GM19395 (cell line): ENCODE measurements around the gene VWA5B1.
"Not testable (repeated sequence)": the region's sequence is repeated elsewhere in the genome, so short reads cannot be mapped to it uniquely, and the experiment has no call there.

ENCODE experiments used
- ATAC-seq: cut with Tn5 transposase; IDR thresholded peaks from one replicate; pipeline ENCODE4 v1.9.1; 2021; ENCODE audit warnings: mild to moderate bottlenecking, moderate library complexity; ENCODE audit not compliant: unreplicated experiment

Gene VWA5B1

GRCh38 chr1:20280341-20280740 is 10.3 kb upstream of the VWA5B1 start:
- ATAC-seq: no peak

DNA sequence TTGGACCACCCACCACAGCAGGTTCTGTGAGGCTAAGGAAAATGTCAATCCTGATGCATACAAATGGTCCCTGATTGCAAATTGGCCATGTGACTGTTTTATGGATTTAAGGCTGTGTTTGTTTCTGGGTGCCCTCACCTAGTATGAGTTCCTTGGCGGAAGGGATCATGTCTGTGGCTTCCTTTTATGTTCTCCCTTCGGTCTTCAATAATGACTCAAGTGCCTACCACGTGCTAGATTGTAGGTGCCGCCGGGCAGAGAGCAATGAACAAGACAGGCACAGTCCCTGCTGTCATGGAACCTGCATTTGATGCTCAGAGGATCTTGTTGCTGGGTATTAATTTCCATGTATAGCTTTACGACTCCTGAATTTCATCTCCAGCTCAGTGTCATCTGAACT is 9.8 kb upstream of the VWA5B1 start:
- no peak for ATAC-seq

DNA sequence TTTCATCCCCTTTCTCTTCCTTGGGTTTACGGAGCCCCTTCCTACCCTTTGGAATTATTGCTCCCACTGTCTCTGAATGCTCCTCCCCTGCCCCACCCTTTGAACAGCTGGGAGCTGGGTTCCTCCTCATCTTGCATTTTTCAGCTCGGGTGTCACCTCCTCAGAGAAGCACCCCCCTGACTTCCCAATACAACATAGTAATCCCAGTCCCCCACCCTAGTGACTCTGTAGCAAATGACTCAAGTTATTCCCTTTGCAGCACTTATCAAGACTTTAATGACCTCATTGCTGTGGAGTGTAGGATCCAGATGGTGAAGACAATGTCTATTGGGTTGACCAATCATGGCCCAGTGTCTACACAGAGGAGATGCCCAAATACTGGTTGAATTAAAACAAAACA is 8.9 kb upstream of the VWA5B1 start:
- ATAC-seq: no peak

DNA sequence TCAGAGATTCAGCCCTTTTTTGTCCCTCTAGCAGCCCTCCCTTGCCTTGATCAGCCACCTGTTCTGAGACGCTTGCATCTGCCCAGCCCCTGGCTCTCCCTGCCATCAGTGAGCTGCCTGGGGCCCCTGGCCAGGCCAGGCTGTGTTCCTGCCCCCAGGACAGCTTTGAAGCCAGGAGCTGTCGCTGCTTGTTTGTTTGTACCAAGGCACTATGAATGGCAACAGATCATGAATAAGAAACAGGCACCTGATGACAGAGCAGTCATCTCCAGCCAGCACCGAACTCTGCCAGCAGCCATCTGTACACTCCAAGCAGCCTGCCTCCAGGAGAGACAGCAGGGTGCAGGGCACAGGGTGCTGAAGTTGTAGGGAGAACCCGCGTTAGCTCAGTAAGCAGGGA is 8.1 kb upstream of the VWA5B1 start:
- no peak for ATAC-seq

- no peak for ATAC-seq
These were observed 6.6 kb upstream of the VWA5B1 start for GRCh38 chr1:20284046-20284445.

DNA sequence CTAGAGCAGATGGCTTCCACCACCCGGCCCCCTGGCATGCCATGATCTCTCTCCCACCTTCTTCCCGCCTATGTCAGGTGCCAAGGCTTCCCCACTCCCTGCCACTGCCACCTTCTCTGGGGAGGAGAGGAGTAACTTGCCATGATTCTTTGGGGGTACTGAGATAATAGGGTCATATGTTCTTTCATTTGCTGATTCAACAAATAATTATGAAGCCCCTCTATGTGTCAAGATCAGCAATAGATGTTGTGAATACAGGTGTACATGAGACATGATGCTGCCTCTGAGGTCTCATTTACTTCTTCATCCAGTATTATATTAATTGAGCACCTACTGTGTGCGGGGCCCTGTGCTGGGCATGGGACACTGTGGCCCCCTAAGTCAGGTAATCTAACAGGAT is 6.0 kb upstream of the VWA5B1 start:
- no peak for ATAC-seq

- no peak for ATAC-seq
These were observed 5.2 kb upstream of the VWA5B1 start for GRCh38 chr1:20285510-20285909.

- not testable (repeated sequence) for ATAC-seq
These were observed 3.0 kb upstream of the VWA5B1 start for GRCh38 chr1:20287696-20288095.

GRCh38 chr1:20291645-20292084 is 990 bp downstream of the VWA5B1 start:
- ATAC-seq: no peak

DNA sequence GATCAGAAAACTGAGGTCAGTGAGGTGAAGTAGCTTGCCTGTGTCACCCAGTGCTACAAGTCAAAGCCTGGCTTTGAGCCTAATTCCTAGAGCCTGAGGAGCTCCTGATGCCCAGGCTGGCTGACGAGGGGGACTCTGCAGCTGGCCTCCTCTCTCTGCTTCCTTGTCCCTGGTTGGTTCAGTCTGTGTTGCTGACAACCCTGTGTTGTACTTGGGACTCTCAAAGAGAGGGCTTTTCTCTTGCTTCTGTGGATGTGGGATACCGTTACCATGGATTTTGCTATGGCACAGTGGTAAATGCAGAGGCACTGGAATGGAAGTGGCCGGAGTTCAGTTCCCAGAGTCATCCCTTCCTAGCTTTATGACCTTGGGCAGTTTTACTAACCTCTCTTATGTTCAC is 8.0 kb downstream of the VWA5B1 start:
- no peak for ATAC-seq

DNA sequence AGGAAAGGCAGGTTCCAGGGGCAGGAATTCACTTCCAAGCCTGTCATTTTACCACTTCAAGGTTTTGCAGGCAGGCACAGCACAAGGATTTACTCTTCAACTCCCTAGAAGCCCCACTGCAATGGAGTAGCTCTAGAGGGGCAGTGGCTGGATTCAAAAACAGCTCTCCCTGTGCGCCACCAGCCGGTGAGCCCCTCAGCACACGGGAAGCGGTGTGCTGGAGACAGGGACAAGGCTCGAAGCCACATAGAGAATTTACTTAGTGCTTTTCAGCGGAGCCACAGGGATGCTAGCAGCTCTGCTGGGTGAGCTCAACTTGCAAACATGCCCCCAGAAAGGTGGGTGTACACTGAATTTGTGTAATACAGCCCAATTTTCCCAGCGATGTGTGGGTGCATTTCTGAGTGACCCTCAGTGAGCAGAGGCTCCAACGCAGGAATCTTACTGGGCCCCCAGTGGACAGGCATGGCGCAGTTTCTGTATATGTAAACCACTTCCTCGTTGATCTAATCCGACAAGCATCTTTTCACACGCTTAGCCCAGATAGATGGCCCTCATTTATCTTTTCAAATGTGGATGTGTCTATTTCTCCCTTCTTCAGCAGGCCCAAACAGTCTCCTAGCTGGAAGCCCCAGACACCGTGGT is 10.9 kb downstream of the VWA5B1 start:
- ATAC-seq: no peak

DNA sequence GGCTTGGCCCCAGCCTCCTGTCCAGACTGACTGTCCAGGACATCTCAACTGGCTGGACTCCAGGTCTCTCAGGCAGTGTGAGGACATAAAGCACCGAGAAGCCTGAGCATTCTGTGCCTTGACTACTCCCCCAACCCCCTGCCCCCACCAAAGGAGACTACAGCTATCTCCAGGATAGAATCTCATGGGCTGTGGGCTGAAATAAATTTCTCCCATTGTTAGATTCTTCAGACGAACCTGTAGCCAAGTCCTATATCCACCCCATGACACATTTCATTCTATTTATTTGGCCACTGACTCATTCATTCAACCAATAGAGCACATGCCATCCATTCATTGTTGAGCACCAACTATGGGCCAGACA is 11.4 kb downstream of the VWA5B1 start:
- no peak for ATAC-seq

- no peak for ATAC-seq
These were observed 16.4 kb downstream of the VWA5B1 start for GRCh38 chr1:20307026-20307425.

- no peak for ATAC-seq
These were observed 17.9 kb downstream of the VWA5B1 start for GRCh38 chr1:20308569-20308968.

GRCh38 chr1:20311289-20311688 is 20.6 kb downstream of the VWA5B1 start:
- no peak for ATAC-seq

DNA sequence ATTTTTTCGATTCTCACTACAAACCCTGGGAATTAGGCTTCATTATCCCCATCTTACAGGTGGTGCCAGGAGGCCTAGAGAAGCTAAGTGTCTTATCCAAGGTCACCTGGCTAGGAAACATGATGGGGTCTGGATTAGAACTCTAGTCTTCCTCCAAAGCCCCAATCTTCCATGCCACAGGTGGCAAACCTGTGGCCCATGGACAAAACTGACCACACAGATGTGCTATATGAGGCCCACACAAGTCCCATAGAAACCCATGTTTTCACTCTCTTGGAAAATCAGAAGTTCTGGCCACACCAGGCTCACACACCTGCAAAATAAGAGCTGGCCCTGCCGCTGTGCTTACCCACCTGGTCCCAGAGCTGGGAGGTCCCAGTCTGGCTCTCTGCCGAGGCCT is 21.6 kb downstream of the VWA5B1 start:
- ATAC-seq: no peak

DNA sequence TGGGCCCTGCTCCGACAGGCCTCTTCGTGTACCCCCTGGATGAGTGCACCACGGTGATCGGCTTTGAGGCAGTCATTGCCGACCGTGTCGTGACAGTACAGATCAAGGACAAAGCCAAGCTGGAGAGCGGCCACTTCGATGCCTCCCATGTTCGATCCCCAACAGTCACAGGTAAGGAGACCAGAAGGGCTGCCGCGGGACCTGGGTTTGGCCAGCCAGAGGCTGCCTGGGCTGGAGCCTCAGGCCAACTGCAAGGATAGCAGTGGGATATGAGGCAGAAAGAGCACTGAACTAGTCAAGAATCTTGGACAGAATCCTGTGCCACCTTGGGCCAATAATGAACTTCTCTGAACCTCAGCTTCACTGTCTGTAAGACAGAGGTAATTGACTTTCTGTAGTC is 22.1 kb downstream of the VWA5B1 start:
- no peak for ATAC-seq

GRCh38 chr1:20317471-20317870 is 26.8 kb downstream of the VWA5B1 start:
- ATAC-seq: no peak

DNA sequence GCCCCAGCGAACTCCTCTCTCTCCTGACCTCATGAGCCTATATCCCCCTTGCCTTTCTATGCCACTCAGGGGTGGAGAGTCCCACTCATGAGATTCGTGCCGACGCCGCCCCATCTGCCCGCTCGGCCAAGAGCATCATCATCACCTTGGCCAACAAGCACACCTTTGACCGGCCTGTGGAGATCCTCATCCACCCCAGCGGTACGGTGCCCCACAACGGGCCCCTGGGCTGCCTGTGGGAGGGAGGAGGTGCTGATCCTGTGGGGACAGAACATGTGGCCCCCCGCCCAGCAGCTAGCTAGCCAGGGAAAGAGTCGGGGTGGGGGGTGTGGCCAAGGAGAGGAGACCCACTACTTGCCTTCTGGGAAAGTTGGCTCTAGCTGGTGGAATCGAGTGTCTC is 27.8 kb downstream of the VWA5B1 start:
- no peak for ATAC-seq

DNA sequence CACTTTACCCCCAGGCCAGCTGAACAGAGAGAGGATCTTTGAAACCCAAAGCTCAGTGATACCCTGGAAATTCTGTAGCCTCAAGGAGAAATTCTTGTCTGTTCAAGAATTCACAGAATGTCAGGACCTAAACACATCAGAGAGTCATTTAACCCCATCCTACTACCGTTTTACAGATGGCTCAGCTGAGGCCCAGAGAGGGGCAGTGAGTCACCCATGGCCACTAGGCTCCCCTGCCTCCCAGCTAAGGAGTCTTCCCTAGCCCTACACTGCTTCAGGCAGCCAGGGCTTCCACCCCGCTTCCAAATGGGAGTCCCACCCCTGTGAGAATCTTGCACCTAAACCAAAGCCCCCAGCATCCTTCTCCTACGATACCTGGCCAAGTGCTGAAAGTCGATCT is 28.3 kb downstream of the VWA5B1 start:
- ATAC-seq: no peak

DNA sequence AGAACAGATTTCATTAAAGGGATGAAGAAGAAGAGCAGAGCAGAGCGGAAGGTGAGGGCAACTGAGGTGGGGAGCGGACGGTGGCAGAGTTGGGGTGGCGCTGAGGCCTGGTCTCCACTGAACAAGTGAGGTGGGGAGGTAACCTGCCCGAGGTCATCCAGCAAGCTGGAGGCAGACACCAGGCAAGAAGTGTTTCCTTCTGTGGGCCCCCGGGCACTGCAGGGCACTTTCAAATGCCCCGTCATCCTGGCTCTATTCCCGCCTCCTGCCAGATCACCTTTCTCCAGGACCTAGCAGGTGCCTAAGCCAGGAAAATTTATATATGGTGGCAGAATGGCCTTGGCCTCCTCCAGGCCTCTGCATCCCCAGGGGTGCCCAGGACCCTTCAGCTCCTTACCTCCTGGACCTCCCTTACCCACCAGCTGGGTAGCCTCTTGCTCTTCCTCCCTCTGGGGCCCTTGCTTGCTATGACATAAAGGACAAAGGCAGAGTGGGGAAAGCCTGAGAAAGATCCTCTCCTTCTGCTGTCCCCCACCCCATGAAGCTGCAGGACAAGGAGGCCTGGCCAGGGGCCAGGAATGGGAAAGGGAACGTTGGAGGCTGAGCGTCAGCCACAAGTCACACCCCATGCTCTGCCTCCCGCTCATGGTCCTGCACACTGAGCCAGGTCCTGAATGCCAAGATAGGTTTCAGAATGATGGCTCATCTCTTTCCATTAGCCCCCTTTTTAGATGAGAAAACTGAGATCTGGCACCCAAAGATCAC is 29.0 kb downstream of the VWA5B1 start:
- ATAC-seq: no peak

DNA sequence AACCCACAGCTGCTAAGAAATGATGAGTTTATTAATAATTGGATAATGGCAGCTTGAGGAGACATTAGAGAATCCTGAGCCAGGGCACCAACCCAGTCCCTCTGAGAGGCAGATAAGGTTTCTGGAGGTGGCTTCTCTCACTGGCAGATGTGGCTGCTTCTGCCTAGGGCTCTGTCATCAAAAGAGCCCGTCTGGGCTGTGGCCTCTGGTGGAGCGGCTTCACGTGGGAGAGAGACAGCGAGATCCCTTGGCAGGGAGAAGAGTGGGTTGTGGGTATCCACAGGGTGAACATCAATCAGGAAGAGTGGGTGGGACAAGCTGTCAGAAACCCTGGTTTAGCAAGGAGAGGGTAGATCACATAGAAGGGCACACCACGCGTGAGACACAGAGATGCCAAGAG is 30.0 kb downstream of the VWA5B1 start:
- no peak for ATAC-seq

DNA sequence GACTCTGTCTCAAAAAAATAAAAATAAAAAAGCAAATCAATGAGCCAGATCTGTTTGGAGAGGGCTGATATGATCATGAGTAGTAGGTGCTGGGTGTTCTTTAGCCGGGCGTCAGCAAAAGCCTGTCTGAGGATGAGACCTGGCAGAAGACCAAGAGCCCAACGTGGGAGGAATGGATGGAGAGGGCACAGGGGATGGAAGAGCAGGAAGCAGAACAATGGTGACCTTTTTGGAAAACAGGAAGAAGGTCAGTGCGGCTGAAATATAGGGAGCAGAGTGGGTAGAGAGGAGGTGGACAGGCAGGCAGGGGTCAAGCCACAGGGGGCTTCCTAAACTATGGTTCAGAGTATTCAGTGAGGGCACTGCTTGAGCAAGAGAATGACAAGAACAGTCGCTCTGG is 30.9 kb downstream of the VWA5B1 start:
- ATAC-seq: no peak
